ENCODE results near the gene FAM81A.

- no peak for TF ChIP-seq CTCF (IDR thresholded peaks at IDR 0.05)
- TF ChIP-seq POLR2A (IDR thresholded peaks at IDR 0.05), result no peak
Measured at GRCh38 chr15:59515190-59515589, 77.2 kb downstream of the FAM81A start.
